ENCODE data around the gene SERPINA10. TPM values are rescaled to one million over a fixed set of nuclear protein-coding genes. Genes with fewer than 3 reads are reported as not detected.

SERPINA10 gene
- total RNA-seq, 1 donor from 2014 or later = not detected

DNA sequence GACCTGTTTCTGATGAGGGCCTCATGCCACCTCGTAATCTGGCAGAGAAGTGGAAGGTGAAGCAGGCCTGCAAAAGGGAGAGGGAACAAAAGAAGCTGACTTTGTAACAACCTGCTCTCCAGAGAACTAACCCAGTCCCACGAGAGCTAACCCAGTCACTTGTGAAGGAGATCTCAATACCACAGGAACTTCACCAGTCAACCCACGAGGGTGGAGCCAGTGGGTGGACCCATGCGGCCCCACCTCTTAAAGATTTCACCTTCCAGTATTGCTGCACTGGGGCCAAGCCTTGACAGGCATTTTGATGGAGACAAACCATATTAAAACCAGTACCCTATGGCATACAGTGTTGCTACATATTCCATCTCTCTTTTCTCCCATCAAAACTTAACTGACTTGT, 55.1 kb downstream of the SERPINA10 start:
- no peaks in the 10 kb centered on the region for H3K27me3 Mint-ChIP-seq (ENCODE audit: unreplicated experiment)
- TF ChIP-seq CTCF (IDR thresholded peaks at IDR 0.05; ENCODE audit: unreplicated experiment) = no peak
- H3K27ac Mint-ChIP-seq (ENCODE audit: unreplicated experiment) = no peak overlapping the region
- no peak overlapping the region for H3K4me3 Mint-ChIP-seq (ENCODE audit: unreplicated experiment)
- no peaks in the 10 kb centered on the region for H3K36me3 Mint-ChIP-seq (ENCODE audit: low read depth, unreplicated experiment)
- peaks cover 6% of the 10 kb centered on the region for H3K4me1 Mint-ChIP-seq (ENCODE audit: unreplicated experiment)
- H3K9me3 Mint-ChIP-seq (ENCODE audit: unreplicated experiment) = no peaks in the 10 kb centered on the region
- no peak for DNase-seq (ENCODE audit: low spot score)

- Mint-ChIP-seq H3K36me3 (ENCODE audit: low read depth, unreplicated experiment) (no peaks in the 10 kb centered on the region), H3K27me3 (ENCODE audit: unreplicated experiment) (no peaks in the 10 kb centered on the region), H3K27ac (ENCODE audit: unreplicated experiment) (no peak overlapping the region), H3K4me1 (ENCODE audit: unreplicated experiment) (peaks cover 6% of the 10 kb centered on the region), H3K4me3 (ENCODE audit: unreplicated experiment) (no peak overlapping the region), H3K9me3 (ENCODE audit: unreplicated experiment) (no peaks in the 10 kb centered on the region)
- no peak for TF ChIP-seq CTCF (IDR thresholded peaks at IDR 0.05; ENCODE audit: unreplicated experiment)
- DNase-seq (ENCODE audit: low spot score) = no peak
Observed at GRCh38 chr14:94237046-94237445, 56.0 kb downstream of the SERPINA10 start.

Other genes starting within 250 kb of the SERPINA10 start
- 89.6 TPM for gene DDX24, start 212.1 kb downstream of the SERPINA10 start, total RNA-seq (ENCODE audit: unreplicated experiment)
- 33.5 TPM for gene IFI27L1, start 212.0 kb downstream of the SERPINA10 start, total RNA-seq (ENCODE audit: unreplicated experiment)
- 3.8 TPM for gene IFI27, start 182.5 kb downstream of the SERPINA10 start, total RNA-seq (ENCODE audit: unreplicated experiment)
- gene IFI27L2, start 163.7 kb downstream of the SERPINA10 start, total RNA-seq (ENCODE audit: unreplicated experiment) = 23.7 TPM
- gene PPP4R4, start 118.9 kb downstream of the SERPINA10 start, total RNA-seq (ENCODE audit: unreplicated experiment) = 0.18 TPM
- gene SERPINA6, start 30.1 kb upstream of the SERPINA10 start, total RNA-seq (ENCODE audit: unreplicated experiment) = not detected
- gene SERPINA2, start 73.4 kb upstream of the SERPINA10 start, total RNA-seq (ENCODE audit: unreplicated experiment) = not detected
- gene SERPINA1, start 95.3 kb upstream of the SERPINA10 start, total RNA-seq (ENCODE audit: unreplicated experiment) = not detected
- 0.18 TPM for gene SERPINA11, start 159.5 kb upstream of the SERPINA10 start, total RNA-seq (ENCODE audit: unreplicated experiment)
- not detected for gene SERPINA9, start 182.9 kb upstream of the SERPINA10 start, total RNA-seq (ENCODE audit: unreplicated experiment)
- not detected for gene SERPINA12, start 216.2 kb upstream of the SERPINA10 start, total RNA-seq (ENCODE audit: unreplicated experiment)